Cerebellar cortex (tissue), 1 donor: Measurements from ENCODE around the gene C1QC.

Experiments
- DNase-seq: peaks from one replicate; pipeline ENCODE4 v3.0.0-alpha.2; 2015; ENCODE audit warnings: low spot score

The C1QC gene

DNA sequence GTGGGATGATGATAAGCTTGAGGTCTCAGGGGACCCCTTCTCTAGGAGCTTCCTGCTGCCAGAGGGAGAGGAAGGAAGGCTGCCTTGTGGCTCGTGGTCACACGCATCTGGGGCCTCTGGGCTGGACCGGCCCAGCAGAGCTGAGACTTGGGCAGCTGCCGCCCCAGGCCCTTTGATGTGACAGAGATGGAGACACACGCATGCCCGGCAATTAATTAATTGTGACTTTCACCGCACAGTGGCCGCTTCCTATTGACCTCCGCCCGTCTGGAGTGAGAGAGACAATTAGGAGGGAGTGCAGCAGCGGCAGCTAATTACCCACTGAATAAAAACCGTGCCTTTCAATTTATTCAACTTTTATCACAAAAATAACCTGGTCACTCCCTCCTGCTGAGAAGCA is 23.6 kb upstream of the C1QC start:
- no peak for DNase-seq

GRCh38 chr1:22621761-22622160 is 21.7 kb upstream of the C1QC start:
- DNase-seq, result no peak

DNA sequence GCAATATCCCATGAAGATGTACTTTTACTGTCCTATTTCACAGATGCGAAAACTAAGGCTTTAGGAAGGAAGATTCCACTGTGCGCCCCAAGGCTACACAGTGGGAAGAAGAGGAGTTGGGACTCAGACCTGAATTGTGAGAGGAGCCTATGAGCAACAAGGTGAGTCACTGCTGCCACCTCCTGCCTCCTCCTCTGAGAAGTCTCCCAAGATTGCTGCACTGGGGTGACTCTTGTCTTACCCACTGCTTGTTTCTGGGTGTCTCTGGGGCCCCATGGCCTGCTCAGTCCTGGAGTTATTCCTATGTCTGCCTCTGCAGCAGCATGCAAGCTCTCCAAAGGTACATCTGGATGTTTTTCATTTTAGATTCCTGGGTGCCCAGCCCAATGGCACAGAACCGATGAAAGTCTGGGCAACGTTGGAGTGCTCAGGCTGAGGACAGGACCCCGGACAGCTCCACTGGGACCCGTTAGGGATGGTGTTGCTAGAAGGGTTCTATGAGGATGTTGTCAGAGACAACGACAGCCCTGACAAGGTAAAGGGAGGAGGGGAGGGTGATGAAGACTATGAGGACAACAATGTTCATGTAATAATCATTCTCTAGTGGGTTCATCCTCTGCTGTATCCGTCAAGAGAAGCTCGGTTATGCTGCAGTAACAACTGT is 18.0 kb upstream of the C1QC start:
- no peak for DNase-seq

GRCh38 chr1:22626237-22627157 is 16.9 kb upstream of the C1QC start:
- no peak for DNase-seq

DNA sequence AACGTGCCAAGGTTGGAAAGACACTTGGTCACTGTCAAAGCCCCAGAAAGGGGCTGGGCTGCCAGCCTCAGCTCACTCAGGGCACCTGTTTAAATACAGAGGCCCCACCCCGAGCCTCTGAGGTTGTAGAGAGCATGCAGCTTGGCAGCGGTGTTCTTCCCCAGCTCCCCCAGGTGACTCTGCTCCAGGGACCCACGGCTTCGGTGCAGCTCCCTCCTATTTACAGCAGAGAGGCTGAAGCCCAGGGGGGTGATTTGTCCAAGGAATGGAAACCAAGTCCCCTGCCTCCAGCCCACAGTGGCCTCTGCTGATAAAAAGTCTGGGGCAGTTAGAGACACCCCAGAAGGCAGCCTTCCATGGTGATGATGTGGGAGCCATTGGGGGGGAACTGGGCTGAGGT is 16.1 kb upstream of the C1QC start:
- no peak for DNase-seq

DNA sequence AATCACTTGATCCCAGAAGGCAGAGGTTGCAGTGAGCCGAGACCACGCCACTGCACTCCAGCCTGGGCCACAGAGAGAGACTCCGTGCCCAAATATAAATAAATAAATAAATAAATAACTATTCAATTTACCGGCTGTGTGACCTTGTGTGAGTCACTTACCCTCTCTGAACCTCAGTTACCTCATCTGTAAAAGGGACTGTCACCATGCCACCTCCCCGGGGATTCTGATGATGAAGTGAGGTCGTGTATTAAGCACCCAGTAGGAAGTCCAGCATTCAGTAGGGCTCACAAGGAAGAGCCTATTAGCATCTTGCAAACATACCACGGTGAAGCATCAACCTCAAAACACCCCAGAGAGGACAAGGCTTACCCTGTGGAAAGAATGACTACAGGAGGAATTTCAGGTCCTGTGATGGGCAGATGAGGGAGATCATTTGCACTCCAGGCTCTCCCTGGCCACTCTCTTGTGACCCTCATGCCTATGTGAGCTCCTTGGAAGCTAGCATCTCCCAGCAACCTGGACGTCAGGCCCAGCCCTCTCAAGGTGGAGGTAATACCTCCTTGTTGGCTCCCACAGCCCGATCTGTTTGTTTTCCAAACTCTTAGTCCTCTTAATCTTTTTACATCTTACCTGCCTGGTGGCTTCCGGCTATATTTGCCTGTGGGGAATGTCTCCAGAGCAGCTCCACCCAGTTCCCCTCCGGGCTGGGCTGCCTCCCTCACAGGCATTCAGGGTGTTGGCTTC is 14.6 kb upstream of the C1QC start:
- no peak for DNase-seq

- no peak for DNase-seq
Measured at GRCh38 chr1:22629886-22630285, 13.5 kb upstream of the C1QC start.

DNA sequence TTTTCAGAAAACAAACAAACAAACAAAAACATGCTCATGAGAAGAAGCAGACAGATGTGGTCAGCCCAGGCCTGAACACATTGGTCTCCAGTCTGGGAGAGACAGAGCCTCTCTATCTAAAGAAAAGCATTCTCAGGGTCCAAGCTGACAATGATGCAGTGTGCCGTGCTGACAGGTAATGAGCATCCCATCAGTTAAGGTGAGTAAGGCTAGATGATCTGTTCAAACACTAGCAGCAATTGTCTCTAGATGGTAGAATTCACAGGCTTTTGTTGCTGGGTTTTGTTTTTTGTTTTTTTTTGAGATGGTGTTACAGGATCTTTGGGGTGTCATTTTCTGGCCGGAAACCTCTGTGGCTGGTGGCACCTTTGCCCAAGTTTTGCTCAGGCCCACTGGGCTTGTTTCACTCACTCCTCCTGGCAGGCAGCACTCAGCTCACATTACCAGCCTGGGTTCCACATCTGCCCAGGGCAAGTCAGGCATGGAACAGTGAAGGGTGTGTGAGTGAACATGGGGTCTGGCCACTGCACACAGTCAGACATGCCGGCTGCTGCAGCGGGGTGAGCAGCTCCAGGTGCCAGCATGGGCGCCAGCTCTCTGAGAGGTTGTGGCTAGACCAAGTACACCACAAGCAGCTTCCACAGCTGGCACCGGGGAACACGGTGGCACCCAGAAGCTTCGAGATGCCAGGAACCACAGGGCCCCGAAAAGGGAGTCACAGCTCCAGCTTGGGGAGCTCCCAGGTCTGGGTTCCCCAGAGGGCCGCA is 9.6 kb upstream of the C1QC start:
- no peak for DNase-seq

- no peak for DNase-seq
Measured at GRCh38 chr1:22635436-22635835, 8.0 kb upstream of the C1QC start.

- DNase-seq, result no peak
Measured at GRCh38 chr1:22636353-22636752, 7.1 kb upstream of the C1QC start, which contains the start of gene C1QA. Gene C1QA (plus strand): TSS chr1:22636628. CDS start chr1:22637617, 989 bp downstream.

DNA sequence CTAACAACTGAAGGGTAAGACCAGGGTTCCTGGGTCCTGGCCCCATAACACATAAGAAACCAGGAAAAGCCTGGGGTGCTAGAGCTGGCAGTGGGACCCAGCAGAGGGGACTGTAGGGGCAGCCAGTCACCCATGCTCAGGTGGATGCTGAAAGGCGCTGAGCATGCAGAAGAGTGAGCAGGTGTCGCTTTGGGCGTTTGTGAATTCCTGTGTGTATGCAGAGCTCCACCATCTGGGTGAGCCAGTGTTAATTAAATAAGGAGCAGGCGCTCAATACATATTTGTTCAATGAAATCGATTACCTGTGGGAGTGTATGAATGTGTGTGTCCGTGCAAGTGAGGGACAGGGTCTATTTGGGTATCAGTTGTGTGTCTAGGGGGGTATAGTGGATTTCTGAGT is 6.5 kb upstream of the C1QC start:
- no peak for DNase-seq

- no peak for DNase-seq
Measured at GRCh38 chr1:22637907-22638445, 5.5 kb upstream of the C1QC start.

GRCh38 chr1:22638476-22639234 is 4.8 kb upstream of the C1QC start:
- DNase-seq, result no peak

DNA sequence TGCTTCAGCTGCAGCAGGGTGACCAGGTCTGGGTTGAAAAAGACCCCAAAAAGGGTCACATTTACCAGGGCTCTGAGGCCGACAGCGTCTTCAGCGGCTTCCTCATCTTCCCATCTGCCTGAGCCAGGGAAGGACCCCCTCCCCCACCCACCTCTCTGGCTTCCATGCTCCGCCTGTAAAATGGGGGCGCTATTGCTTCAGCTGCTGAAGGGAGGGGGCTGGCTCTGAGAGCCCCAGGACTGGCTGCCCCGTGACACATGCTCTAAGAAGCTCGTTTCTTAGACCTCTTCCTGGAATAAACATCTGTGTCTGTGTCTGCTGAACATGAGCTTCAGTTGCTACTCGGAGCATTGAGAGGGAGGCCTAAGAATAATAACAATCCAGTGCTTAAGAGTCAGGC is 4.1 kb upstream of the C1QC start:
- no peak for DNase-seq

GRCh38 chr1:22641247-22641646 is 2.2 kb upstream of the C1QC start:
- no peak for DNase-seq

DNA sequence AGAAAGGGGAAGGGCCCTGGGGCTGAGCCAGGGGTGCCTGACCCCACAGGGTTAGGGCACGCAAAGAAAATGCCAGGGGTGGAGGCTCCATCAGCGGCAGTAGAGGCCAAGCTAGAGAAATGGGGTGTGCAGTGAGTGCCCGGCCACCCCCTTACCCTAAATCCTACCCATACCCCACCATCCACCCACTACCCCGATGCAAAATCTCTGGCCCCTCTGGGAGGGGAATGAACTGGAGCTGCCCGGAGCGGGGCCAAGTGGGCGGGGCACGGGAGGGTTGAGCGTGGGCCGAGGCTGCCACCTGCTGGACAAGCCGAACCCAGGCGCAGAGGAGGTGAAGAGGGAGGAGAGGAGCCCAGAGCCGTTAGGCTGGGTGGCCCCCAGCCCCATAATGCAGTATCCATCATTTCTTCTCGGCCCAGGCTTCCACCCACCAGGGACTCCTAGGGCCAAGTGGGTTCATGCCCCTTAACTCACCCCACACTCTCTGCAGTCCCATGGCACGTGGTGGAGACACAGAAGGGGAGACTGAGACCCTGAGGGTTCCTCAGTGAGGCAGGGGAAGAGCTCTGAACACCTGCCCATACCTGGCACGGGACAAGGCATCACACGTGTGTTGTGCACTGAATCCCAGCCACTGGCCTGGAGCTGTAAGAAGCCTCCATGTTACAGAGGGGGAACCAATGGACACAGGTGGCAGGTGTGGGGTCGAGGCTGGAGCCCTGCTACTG is 1.4 kb upstream of the C1QC start:
- DNase-seq, result peak; percentile 48

GRCh38 chr1:22643928-22644327 is 495 bp downstream of the C1QC start:
- DNase-seq, result no peak

DNA sequence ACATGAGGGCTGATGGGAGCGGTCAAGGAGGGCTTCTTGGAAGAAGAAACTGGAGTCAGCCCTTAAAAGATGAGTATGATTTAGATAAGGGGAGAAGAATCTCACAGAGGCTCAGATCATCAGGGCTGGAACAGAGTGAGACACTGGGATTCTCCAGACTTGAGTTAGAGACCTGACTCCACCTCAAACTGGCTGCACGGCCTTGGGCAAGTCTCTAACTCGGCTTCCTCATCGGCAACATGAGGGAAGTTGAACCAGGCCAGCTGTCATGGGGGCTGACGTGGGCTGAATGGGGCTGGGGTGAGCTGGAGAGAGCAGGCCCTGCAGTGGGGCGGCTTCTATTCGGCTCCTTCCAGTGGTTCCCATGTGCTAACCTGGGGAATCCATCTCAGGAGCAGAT is 2.5 kb downstream of the C1QC start:
- no peak for DNase-seq

- no peak for DNase-seq
Measured at GRCh38 chr1:22646384-22646783, 3.0 kb downstream of the C1QC start.

- no peak for DNase-seq
Measured at GRCh38 chr1:22650089-22650693, 6.8 kb downstream of the C1QC start.
